GM12878 (cell line): Measurements from ENCODE around the gene CCDC82. TPM values are rescaled to one million over a fixed set of nuclear protein-coding genes. Genes with fewer than 3 reads are reported as not detected.

Experiments
- BACH1 ChIP-seq: fragments of 450-650 bp; IDR thresholded peaks from 2 replicates; pipeline ENCODE4 v1.6.1; 2017; ENCODE audit warnings: mild to moderate bottlenecking, borderline replicate concordance
- CBX3 ChIP-seq: fragments of 200-600 bp; sonication (generic); IDR thresholded peaks from 2 replicates; pipeline ENCODE4 v1.6.1; 2016; ENCODE audit warnings: low read depth, borderline replicate concordance
- CHD1 ChIP-seq: IDR thresholded peaks from 2 replicates; pipeline ENCODE4 v1.6.1; 2012; ENCODE audit warnings: low read depth, low read length, improper control_type of control experiment
- ETV6 ChIP-seq, 2 experiments: fragments of 450-650 bp in 1 of 2; IDR thresholded peaks in 1 of 2; conservative IDR thresholded peaks in 1 of 2; 2 replicates each; pipeline ENCODE4 v1.6.1; 2014; ENCODE audit warnings: antibody characterized with exemption in 1 of 2, borderline replicate concordance in 1 of 2, low read depth in 1 of 2, mild to moderate bottlenecking in 1 of 2, moderate library complexity in 1 of 2
- FOXK2 ChIP-seq: fragments of 450-650 bp; IDR thresholded peaks from 2 replicates; pipeline ENCODE4 v1.6.1; 2017; ENCODE audit warnings: mild to moderate bottlenecking, moderate library complexity
- NFIC ChIP-seq: IDR thresholded peaks from 2 replicates; pipeline ENCODE4 v1.6.1; 2012; ENCODE audit warnings: low read depth, mild to moderate bottlenecking, inconsistent platforms, low read length, moderate library complexity
- NR2F1 ChIP-seq: fragments of 450-650 bp; conservative IDR thresholded peaks from 2 replicates; pipeline ENCODE4 v1.6.1; 2017; ENCODE audit warnings: mild to moderate bottlenecking
- PBX3 ChIP-seq: IDR thresholded peaks from 2 replicates; pipeline ENCODE4 v1.6.1; 2011; ENCODE audit warnings: mild to moderate bottlenecking, low read depth, low read length, moderate library complexity; ENCODE audit not compliant: insufficient replicate concordance
- POLR2AphosphoS2 ChIP-seq: IDR thresholded peaks from 2 replicates; pipeline ENCODE4 v1.6.1; 2011; ENCODE audit warnings: low read depth, mild to moderate bottlenecking, low read length, improper control_type of control experiment, moderate library complexity
- POU2F2 ChIP-seq: IDR thresholded peaks from 3 replicates; pipeline ENCODE4 v1.6.1; 2011; ENCODE audit warnings: low read depth, mild to moderate bottlenecking, low read length, borderline replicate concordance
- ZNF217 ChIP-seq: fragments of 450-650 bp; IDR thresholded peaks from 2 replicates; pipeline ENCODE4 v1.6.1; 2017; ENCODE audit warnings: antibody characterized with exemption, mild to moderate bottlenecking
- ZSCAN29 ChIP-seq: fragments of 450-650 bp; IDR thresholded peaks from 2 replicates; pipeline ENCODE4 v1.6.1; 2017; ENCODE audit warnings: mild to moderate bottlenecking, moderate library complexity
- polyA plus RNA-seq, 11 experiments: library from polyadenylated mRNA; depleted of rRNA in 4 of 11; unstranded in 6 of 11; stranded (reverse) in 5 of 11; fragments of >200 nt; fragmentation: Nextera tagmentation in 4 of 11; fragmentation: Illumina TruSeq in 1 of 11; extraction: Ambion mirVana in 4 of 11; extraction: Trizol in 1 of 11; gene quantifications; 1 replicate in 1 of 11; 2 replicates in 10 of 11; pipeline versions ENCODE4 v1.2.1 to v1.2.3, GENCODE V29; 2011 to 2016; ENCODE audit warnings: inconsistent platforms in 2 of 11, missing spikeins in 2 of 11, low read depth in 1 of 11
- total RNA-seq, 4 experiments: library from RNA; depleted of rRNA in 3 of 4; stranded (reverse); fragments of >200 nt in 3 of 4; fragmentation: Illumina TruSeq in 1 of 4; extraction: Trizol in 1 of 4; gene quantifications; 2 replicates each; pipeline versions ENCODE4 v1.2.1 to v1.2.3, GENCODE V29; 2013 to 2021
- TF ChIP-seq, protein P1 (sequence below): fragments of 450-650 bp; formaldehyde crosslinking; IDR thresholded peaks from 2 replicates; pipeline ENCODE4 v1.4.0; 2022; ENCODE audit warnings: mild to moderate bottlenecking, moderate library complexity
- TF ChIP-seq, protein P2 (sequence below): IDR thresholded peaks from 2 replicates; pipeline ENCODE4 v1.6.1; 2012; ENCODE audit warnings: mild to moderate bottlenecking, low read depth, low read length
- TF ChIP-seq, protein P3 (sequence below): fragments of 450-650 bp; IDR thresholded peaks from 2 replicates; pipeline ENCODE4 v1.6.1; 2017; ENCODE audit warnings: mild to moderate bottlenecking

CCDC82 gene
- total and polyA plus RNA-seq, 10 of the 15 experiments (the other 5 are each of a cell fraction or from before 2014, with no cell fraction given) = 15.2 to 62.4 (median 28.8) TPM

- TF ChIP-seq CHD1 = no peak
- TF ChIP-seq ZSCAN29 = no peak
- TF ChIP-seq, protein P1, sequence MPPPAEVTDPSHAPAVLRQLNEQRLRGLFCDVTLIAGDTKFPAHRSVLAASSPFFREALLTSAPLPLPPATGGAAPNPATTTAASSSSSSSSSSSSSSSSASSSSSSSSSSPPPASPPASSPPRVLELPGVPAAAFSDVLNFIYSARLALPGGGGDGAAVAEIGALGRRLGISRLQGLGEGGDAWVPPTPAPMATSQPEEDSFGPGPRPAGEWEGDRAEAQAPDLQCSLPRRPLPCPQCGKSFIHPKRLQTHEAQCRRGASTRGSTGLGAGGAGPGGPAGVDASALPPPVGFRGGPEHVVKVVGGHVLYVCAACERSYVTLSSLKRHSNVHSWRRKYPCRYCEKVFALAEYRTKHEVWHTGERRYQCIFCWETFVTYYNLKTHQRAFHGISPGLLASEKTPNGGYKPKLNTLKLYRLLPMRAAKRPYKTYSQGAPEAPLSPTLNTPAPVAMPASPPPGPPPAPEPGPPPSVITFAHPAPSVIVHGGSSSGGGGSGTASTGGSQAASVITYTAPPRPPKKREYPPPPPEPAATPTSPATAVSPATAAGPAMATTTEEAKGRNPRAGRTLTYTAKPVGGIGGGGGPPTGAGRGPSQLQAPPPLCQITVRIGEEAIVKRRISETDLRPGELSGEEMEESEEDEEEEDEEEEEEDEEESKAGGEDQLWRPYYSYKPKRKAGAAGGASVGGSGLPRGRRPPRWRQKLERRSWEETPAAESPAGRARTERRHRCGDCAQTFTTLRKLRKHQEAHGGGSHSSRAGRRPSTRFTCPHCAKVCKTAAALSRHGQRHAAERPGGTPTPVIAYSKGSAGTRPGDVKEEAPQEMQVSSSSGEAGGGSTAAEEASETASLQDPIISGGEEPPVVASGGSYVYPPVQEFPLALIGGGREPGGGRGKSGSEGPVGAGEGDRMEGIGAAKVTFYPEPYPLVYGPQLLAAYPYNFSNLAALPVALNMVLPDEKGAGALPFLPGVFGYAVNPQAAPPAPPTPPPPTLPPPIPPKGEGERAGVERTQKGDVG = no peak
- peak; percentile 47; the same call in 1 of the 2 replicates for TF ChIP-seq NFIC
- no peak for TF ChIP-seq BACH1
- TF ChIP-seq ZNF217 = no peak
- no peak for TF ChIP-seq FOXK2
- TF ChIP-seq POU2F2 = peak; percentile 82; the same call in 2 of the 3 replicates
- TF ChIP-seq CBX3 = no peak
- TF ChIP-seq PBX3 = no peak
- no peak for TF ChIP-seq POLR2AphosphoS2
- TF ChIP-seq NR2F1 = no peak
- TF ChIP-seq, protein P2, sequence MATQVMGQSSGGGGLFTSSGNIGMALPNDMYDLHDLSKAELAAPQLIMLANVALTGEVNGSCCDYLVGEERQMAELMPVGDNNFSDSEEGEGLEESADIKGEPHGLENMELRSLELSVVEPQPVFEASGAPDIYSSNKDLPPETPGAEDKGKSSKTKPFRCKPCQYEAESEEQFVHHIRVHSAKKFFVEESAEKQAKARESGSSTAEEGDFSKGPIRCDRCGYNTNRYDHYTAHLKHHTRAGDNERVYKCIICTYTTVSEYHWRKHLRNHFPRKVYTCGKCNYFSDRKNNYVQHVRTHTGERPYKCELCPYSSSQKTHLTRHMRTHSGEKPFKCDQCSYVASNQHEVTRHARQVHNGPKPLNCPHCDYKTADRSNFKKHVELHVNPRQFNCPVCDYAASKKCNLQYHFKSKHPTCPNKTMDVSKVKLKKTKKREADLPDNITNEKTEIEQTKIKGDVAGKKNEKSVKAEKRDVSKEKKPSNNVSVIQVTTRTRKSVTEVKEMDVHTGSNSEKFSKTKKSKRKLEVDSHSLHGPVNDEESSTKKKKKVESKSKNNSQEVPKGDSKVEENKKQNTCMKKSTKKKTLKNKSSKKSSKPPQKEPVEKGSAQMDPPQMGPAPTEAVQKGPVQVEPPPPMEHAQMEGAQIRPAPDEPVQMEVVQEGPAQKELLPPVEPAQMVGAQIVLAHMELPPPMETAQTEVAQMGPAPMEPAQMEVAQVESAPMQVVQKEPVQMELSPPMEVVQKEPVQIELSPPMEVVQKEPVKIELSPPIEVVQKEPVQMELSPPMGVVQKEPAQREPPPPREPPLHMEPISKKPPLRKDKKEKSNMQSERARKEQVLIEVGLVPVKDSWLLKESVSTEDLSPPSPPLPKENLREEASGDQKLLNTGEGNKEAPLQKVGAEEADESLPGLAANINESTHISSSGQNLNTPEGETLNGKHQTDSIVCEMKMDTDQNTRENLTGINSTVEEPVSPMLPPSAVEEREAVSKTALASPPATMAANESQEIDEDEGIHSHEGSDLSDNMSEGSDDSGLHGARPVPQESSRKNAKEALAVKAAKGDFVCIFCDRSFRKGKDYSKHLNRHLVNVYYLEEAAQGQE = no peak
- TF ChIP-seq, protein P3, sequence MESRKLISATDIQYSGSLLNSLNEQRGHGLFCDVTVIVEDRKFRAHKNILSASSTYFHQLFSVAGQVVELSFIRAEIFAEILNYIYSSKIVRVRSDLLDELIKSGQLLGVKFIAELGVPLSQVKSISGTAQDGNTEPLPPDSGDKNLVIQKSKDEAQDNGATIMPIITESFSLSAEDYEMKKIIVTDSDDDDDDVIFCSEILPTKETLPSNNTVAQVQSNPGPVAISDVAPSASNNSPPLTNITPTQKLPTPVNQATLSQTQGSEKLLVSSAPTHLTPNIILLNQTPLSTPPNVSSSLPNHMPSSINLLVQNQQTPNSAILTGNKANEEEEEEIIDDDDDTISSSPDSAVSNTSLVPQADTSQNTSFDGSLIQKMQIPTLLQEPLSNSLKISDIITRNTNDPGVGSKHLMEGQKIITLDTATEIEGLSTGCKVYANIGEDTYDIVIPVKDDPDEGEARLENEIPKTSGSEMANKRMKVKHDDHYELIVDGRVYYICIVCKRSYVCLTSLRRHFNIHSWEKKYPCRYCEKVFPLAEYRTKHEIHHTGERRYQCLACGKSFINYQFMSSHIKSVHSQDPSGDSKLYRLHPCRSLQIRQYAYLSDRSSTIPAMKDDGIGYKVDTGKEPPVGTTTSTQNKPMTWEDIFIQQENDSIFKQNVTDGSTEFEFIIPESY = no peak
- TF ChIP-seq ETV6 (conservative IDR thresholded peaks at IDR 0.05 in 1 of 2, IDR thresholded peaks at IDR 0.05 in 1 of 2; ENCODE audit: borderline replicate concordance in 1 of 2, low read depth in 1 of 2) = no peak; a peak in 1 of 4 replicates
Observed at GRCh38 chr11:96342961-96343711, 46.6 kb downstream of the CCDC82 start, which contains the start of gene MAML2 (continued).
